Measurements from ENCODE around the gene TMEM158. TPM values are rescaled to one million over a fixed set of nuclear protein-coding genes. Genes with fewer than 3 reads are reported as not detected.

TMEM158 gene
- total and polyA plus RNA-seq, 2 donors from 2014 or later, result 3.1 to 5.1 TPM

- TF ChIP-seq CTCF (IDR thresholded peaks at IDR 0.05; ENCODE audit: borderline replicate concordance, extremely low read depth, insufficient read depth), result no peak
- intact Hi-C loops (cut with DNase I), result no loop called here
- no peak overlapping the region for H3K9ac ChIP-seq (ENCODE audit: low read length in 3 of 3)
Observed at GRCh38 chr3:45240292-45240691, 14.2 kb upstream of the TMEM158 start.

GRCh38 chr3:45239254-45239653, 13.2 kb upstream of the TMEM158 start:
- Histone ChIP-seq H3K4me1 (ENCODE audit: control insufficient read depth in 2 of 3, insufficient read depth in 2 of 3, low read depth in 1 of 3, low read length in 3 of 3) (no peaks in the 10 kb centered on the region), H3K9me3 (ENCODE audit: control insufficient read depth in 2 of 3, insufficient read depth in 1 of 3, low read length in 3 of 3) (no peaks in the 10 kb centered on the region), H3K9ac (ENCODE audit: low read length in 3 of 3) (no peak overlapping the region), H3K4me3 (ENCODE audit: low read length in 3 of 3) (no peak overlapping the region), H3K27ac (ENCODE audit: low read depth in 2 of 2, low read length in 2 of 2) (no peak overlapping the region), H3K36me3 (ENCODE audit: control insufficient read depth in 2 of 3, insufficient read depth in 3 of 3, low read length in 3 of 3) (no peaks in the 10 kb centered on the region), H3K27me3 (ENCODE audit: control insufficient read depth, insufficient read depth, low read length) (no peaks in the 10 kb centered on the region)
- TF ChIP-seq CTCF (IDR thresholded peaks at IDR 0.05; ENCODE audit: borderline replicate concordance, extremely low read depth, insufficient read depth), result no peak
- intact Hi-C loops (cut with DNase I), result no loop called here
- DNase-seq (no peak), FAIRE-seq (no peak)

More at GRCh38 chr3:45240292-45240691, 14.2 kb upstream of the TMEM158 start:
- H3K9me3 ChIP-seq (ENCODE audit: control insufficient read depth in 2 of 3, insufficient read depth in 1 of 3, low read length in 3 of 3), result no peaks in the 10 kb centered on the region
- no peak for DNase-seq
- H3K27ac ChIP-seq (ENCODE audit: low read depth in 2 of 2, low read length in 2 of 2), result no peak overlapping the region
- H3K4me1 ChIP-seq (ENCODE audit: control insufficient read depth in 2 of 3, insufficient read depth in 2 of 3, low read depth in 1 of 3, low read length in 3 of 3), result no peaks in the 10 kb centered on the region
- no peaks in the 10 kb centered on the region for H3K27me3 ChIP-seq (ENCODE audit: control insufficient read depth, insufficient read depth, low read length)
- no peak overlapping the region for H3K4me3 ChIP-seq (ENCODE audit: low read length in 3 of 3)
- H3K36me3 ChIP-seq (ENCODE audit: control insufficient read depth in 2 of 3, insufficient read depth in 3 of 3, low read length in 3 of 3), result no peaks in the 10 kb centered on the region
- no peak for FAIRE-seq

GRCh38 chr3:45236964-45237363, 10.9 kb upstream of the TMEM158 start:
- DNase-seq, result no peak
- no peak overlapping the region for H3K9ac ChIP-seq (ENCODE audit: low read length in 3 of 3)
- no peaks in the 10 kb centered on the region for H3K36me3 ChIP-seq (ENCODE audit: control insufficient read depth in 2 of 3, insufficient read depth in 3 of 3, low read length in 3 of 3)
- H3K27ac ChIP-seq (ENCODE audit: low read depth in 2 of 2, low read length in 2 of 2), result no peak overlapping the region
- no peak for TF ChIP-seq CTCF (IDR thresholded peaks at IDR 0.05; ENCODE audit: borderline replicate concordance, extremely low read depth, insufficient read depth)
- H3K4me3 ChIP-seq (ENCODE audit: low read length in 3 of 3), result no peak overlapping the region
- intact Hi-C loops (cut with DNase I), result no loop called here
- H3K27me3 ChIP-seq (ENCODE audit: control insufficient read depth, insufficient read depth, low read length), result no peaks in the 10 kb centered on the region
- H3K9me3 ChIP-seq (ENCODE audit: control insufficient read depth in 2 of 3, insufficient read depth in 1 of 3, low read length in 3 of 3), result no peaks in the 10 kb centered on the region
- H3K4me1 ChIP-seq (ENCODE audit: control insufficient read depth in 2 of 3, insufficient read depth in 2 of 3, low read depth in 1 of 3, low read length in 3 of 3), result no peaks in the 10 kb centered on the region
- FAIRE-seq, result no peak

GRCh38 chr3:45235409-45235808, 9.3 kb upstream of the TMEM158 start:
- DNase-seq (no peak), FAIRE-seq (no peak)
- H3K36me3 ChIP-seq (ENCODE audit: control insufficient read depth in 2 of 3, insufficient read depth in 3 of 3, low read length in 3 of 3), result no peaks in the 10 kb centered on the region
- no peak overlapping the region for H3K27ac ChIP-seq (ENCODE audit: low read depth in 2 of 2, low read length in 2 of 2)
- H3K4me1 ChIP-seq (ENCODE audit: control insufficient read depth in 2 of 3, insufficient read depth in 2 of 3, low read depth in 1 of 3, low read length in 3 of 3), result no peaks in the 10 kb centered on the region
- no peak overlapping the region for H3K4me3 ChIP-seq (ENCODE audit: low read length in 3 of 3)
- no peak overlapping the region for H3K9ac ChIP-seq (ENCODE audit: low read length in 3 of 3)
- H3K9me3 ChIP-seq (ENCODE audit: control insufficient read depth in 2 of 3, insufficient read depth in 1 of 3, low read length in 3 of 3), result no peaks in the 10 kb centered on the region
- intact Hi-C loops (cut with DNase I), result no loop called here
- no peak for TF ChIP-seq CTCF (IDR thresholded peaks at IDR 0.05; ENCODE audit: borderline replicate concordance, extremely low read depth, insufficient read depth)
- H3K27me3 ChIP-seq (ENCODE audit: control insufficient read depth, insufficient read depth, low read length), result no peaks in the 10 kb centered on the region
